Measurements from ENCODE around the gene NKX6-1. TPM values are rescaled to one million over a fixed set of nuclear protein-coding genes. Genes with fewer than 3 reads are reported as not detected.

NKX6-1 gene
- total RNA-seq, 1 donor from 2014 or later = 107 TPM

GRCh38 chr4:84472154-84472553 is 26.9 kb downstream of the NKX6-1 start:
- Mint-ChIP-seq H3K4me1 (ENCODE audit: low read depth) (peaks cover 13% of the 10 kb centered on the region), H3K9me3 (ENCODE audit: low read depth) (no peaks in the 10 kb centered on the region), H3K27me3 (no peaks in the 10 kb centered on the region), H3K36me3 (ENCODE audit: insufficient read depth) (no peaks in the 10 kb centered on the region), H3K4me3 (ENCODE audit: low read depth) (no peak overlapping the region), H3K27ac (no peak overlapping the region)
- TF ChIP-seq CTCF (IDR thresholded peaks at IDR 0.05; ENCODE audit: unreplicated experiment) = no peak
- DNase-seq (ENCODE audit: low spot score, unreplicated experiment) = no peak

- no peak for DNase-seq (ENCODE audit: low spot score, unreplicated experiment)
- Mint-ChIP-seq H3K9me3 (ENCODE audit: low read depth) (no peaks in the 10 kb centered on the region), H3K4me1 (ENCODE audit: low read depth) (peaks cover 14% of the 10 kb centered on the region), H3K27ac (no peak overlapping the region), H3K36me3 (ENCODE audit: insufficient read depth) (no peaks in the 10 kb centered on the region), H3K4me3 (ENCODE audit: low read depth) (no peak overlapping the region), H3K27me3 (no peaks in the 10 kb centered on the region)
- TF ChIP-seq CTCF (IDR thresholded peaks at IDR 0.05; ENCODE audit: unreplicated experiment) = no peak
These were observed 28.8 kb downstream of the NKX6-1 start for GRCh38 chr4:84470204-84470785.

- H3K27ac Mint-ChIP-seq = no peak overlapping the region
- no peak for DNase-seq (ENCODE audit: low spot score, unreplicated experiment)
- no peaks in the 10 kb centered on the region for H3K36me3 Mint-ChIP-seq (ENCODE audit: insufficient read depth)
- no peak for TF ChIP-seq CTCF (IDR thresholded peaks at IDR 0.05; ENCODE audit: unreplicated experiment)
- no peak overlapping the region for H3K4me3 Mint-ChIP-seq (ENCODE audit: low read depth)
- no peaks in the 10 kb centered on the region for H3K9me3 Mint-ChIP-seq (ENCODE audit: low read depth)
- H3K27me3 Mint-ChIP-seq = no peaks in the 10 kb centered on the region
- H3K4me1 Mint-ChIP-seq (ENCODE audit: low read depth) = peaks cover 14% of the 10 kb centered on the region
These were observed 31.5 kb downstream of the NKX6-1 start for GRCh38 chr4:84467601-84468000.

- no peaks in the 10 kb centered on the region for H3K27me3 Mint-ChIP-seq
- DNase-seq (ENCODE audit: low spot score, unreplicated experiment) = no peak
- H3K27ac Mint-ChIP-seq = no peak overlapping the region
- no peak for TF ChIP-seq CTCF (IDR thresholded peaks at IDR 0.05; ENCODE audit: unreplicated experiment)
- H3K4me3 Mint-ChIP-seq (ENCODE audit: low read depth) = no peak overlapping the region
- no peaks in the 10 kb centered on the region for H3K9me3 Mint-ChIP-seq (ENCODE audit: low read depth)
- no peaks in the 10 kb centered on the region for H3K36me3 Mint-ChIP-seq (ENCODE audit: insufficient read depth)
- H3K4me1 Mint-ChIP-seq (ENCODE audit: low read depth) = no peaks in the 10 kb centered on the region
These were observed 39.3 kb downstream of the NKX6-1 start for GRCh38 chr4:84459783-84460182.

GRCh38 chr4:84456157-84456556 is 42.9 kb downstream of the NKX6-1 start:
- no peak overlapping the region for H3K27ac Mint-ChIP-seq
- no peaks in the 10 kb centered on the region for H3K36me3 Mint-ChIP-seq (ENCODE audit: insufficient read depth)
- peaks cover 7% of the 10 kb centered on the region for H3K4me1 Mint-ChIP-seq (ENCODE audit: low read depth)
- no peaks in the 10 kb centered on the region for H3K27me3 Mint-ChIP-seq
- no peaks in the 10 kb centered on the region for H3K9me3 Mint-ChIP-seq (ENCODE audit: low read depth)
- no peak for TF ChIP-seq CTCF (IDR thresholded peaks at IDR 0.05; ENCODE audit: unreplicated experiment)
- no peak for DNase-seq (ENCODE audit: low spot score, unreplicated experiment)
- no peak overlapping the region for H3K4me3 Mint-ChIP-seq (ENCODE audit: low read depth)

All from progenitor cell of endocrine pancreas (in vitro differentiated cells).